Parathyroid adenoma (tissue), 2 donors: ENCODE data around the gene TRH.
A peak's percentile ranks its signal among the peaks of the same experiment; 100 is the strongest.

ENCODE experiments used
- H2AFZ ChIP-seq: fragments of 300-600 bp; sonication (generic); one replicate; pipeline ENCODE4 v1.7.0; 2017; ENCODE audit warnings: antibody characterized with exemption, mild to moderate bottlenecking
- H3K27ac ChIP-seq: fragments of 300-600 bp; sonication (generic); one replicate; pipeline ENCODE4 v1.7.0; 2017
- H3K27me3 ChIP-seq: fragments of 300-600 bp; sonication (generic); one replicate; pipeline ENCODE4 v1.7.0; 2017; ENCODE audit warnings: low read length; ENCODE audit not compliant: control insufficient read depth, insufficient read depth
- H3K36me3 ChIP-seq: fragments of 300-600 bp; sonication (generic); one replicate; pipeline ENCODE4 v1.7.0; 2017; ENCODE audit warnings: low read length; ENCODE audit not compliant: control insufficient read depth, insufficient read depth
- H3K4me1 ChIP-seq: fragments of 300-600 bp; sonication (generic); one replicate; pipeline ENCODE4 v1.7.0; 2017; ENCODE audit warnings: control low read depth
- H3K4me2 ChIP-seq: fragments of 300-600 bp; sonication (generic); one replicate; pipeline ENCODE4 v1.7.0; 2017; ENCODE audit warnings: low read length
- H3K4me3 ChIP-seq: fragments of 300-600 bp; sonication (generic); one replicate; pipeline ENCODE4 v1.7.0; 2017; ENCODE audit warnings: low read depth, low read length
- H3K79me2 ChIP-seq: fragments of 300-600 bp; sonication (generic); one replicate; pipeline ENCODE4 v1.7.0; 2017; ENCODE audit warnings: control low read depth
- H3K9ac ChIP-seq: fragments of 300-600 bp; sonication (generic); one replicate; pipeline ENCODE4 v1.7.0; 2017; ENCODE audit warnings: mild to moderate bottlenecking
- H3K9me3 ChIP-seq: fragments of 300-600 bp; sonication (generic); one replicate; pipeline ENCODE4 v1.7.0; 2017; ENCODE audit warnings: low read length; ENCODE audit not compliant: control insufficient read depth
- CTCF ChIP-seq: fragments of 300-600 bp; sonication (generic); IDR thresholded peaks from one replicate; pipeline ENCODE4 v1.7.0; 2017; ENCODE audit warnings: antibody characterized with exemption, mild to moderate bottlenecking
- donor health status: primary hyperparathyroidism.

Gene TRH

GRCh38 chr3:129974564-129974832 lies at the start of gene TRH:
Gene TRH (plus strand): TSS chr3:129974720. CDS start chr3:129975817, 1,097 bp downstream.
- Histone ChIP-seq H3K27ac (no peak within 1 kb of the TSS), H3K4me1 (no peaks in the 10 kb centered on the region), H3K9me3 (no peaks in the 10 kb centered on the region), H3K9ac (no peak within 1 kb of the TSS), H3K79me2 (no peaks in the 10 kb centered on the region), H3K36me3 (no peaks in the 10 kb centered on the region), H3K4me3 (peak within 1 kb of the TSS; percentile 14), H3K27me3 (peaks cover 10% of the 10 kb centered on the region), H2AFZ (peak within 1 kb of the TSS; percentile 60), H3K4me2 (peak within 1 kb of the TSS; percentile 26)
- no peak for TF ChIP-seq CTCF

GRCh38 chr3:129927072-129927471 lies 47.4 kb upstream of the TRH start:
- Histone ChIP-seq H3K4me1 (no peaks in the 10 kb centered on the region), H3K79me2 (no peaks in the 10 kb centered on the region)
- no peak for TF ChIP-seq CTCF

DNA sequence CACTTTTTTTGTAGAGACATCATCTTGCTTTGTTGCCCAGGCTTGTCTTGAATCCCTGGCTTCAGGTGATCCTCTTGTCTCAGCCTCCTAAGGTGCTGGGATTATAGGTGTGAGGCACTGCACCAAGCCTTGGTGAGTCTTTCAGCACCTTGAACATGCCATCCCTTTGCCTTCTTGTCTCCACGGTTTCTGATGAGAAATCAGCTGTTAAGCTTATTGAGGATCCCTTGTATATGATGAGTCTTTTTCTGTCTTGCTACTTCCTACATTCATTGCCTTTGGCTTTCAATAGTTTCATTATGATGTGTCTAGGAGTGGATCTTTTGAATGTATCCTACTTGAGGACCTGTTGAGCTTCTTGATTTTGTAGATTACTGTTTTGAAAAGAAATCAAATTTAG lies 45.1 kb upstream of the TRH start:
- no peak overlapping the region for H3K4me3 ChIP-seq
- TF ChIP-seq CTCF: no peak
- no peaks in the 10 kb centered on the region for H3K27me3 ChIP-seq
- H3K9ac ChIP-seq: no peak overlapping the region
- no peak overlapping the region for H2AFZ ChIP-seq
- H3K79me2 ChIP-seq: no peaks in the 10 kb centered on the region
- no peaks in the 10 kb centered on the region for H3K4me1 ChIP-seq
- no peak overlapping the region for H3K4me2 ChIP-seq
- no peaks in the 10 kb centered on the region for H3K9me3 ChIP-seq
- no peaks in the 10 kb centered on the region for H3K36me3 ChIP-seq
- H3K27ac ChIP-seq: no peak overlapping the region

More at GRCh38 chr3:129927072-129927471, 47.4 kb upstream of the TRH start:
- no peak overlapping the region for H3K9ac ChIP-seq
- H3K9me3 ChIP-seq: no peaks in the 10 kb centered on the region
- no peak overlapping the region for H3K4me2 ChIP-seq
- H3K4me3 ChIP-seq: no peak overlapping the region
- H3K36me3 ChIP-seq: no peaks in the 10 kb centered on the region
- H3K27ac ChIP-seq: no peak overlapping the region
- H2AFZ ChIP-seq: no peak overlapping the region
- no peaks in the 10 kb centered on the region for H3K27me3 ChIP-seq

DNA sequence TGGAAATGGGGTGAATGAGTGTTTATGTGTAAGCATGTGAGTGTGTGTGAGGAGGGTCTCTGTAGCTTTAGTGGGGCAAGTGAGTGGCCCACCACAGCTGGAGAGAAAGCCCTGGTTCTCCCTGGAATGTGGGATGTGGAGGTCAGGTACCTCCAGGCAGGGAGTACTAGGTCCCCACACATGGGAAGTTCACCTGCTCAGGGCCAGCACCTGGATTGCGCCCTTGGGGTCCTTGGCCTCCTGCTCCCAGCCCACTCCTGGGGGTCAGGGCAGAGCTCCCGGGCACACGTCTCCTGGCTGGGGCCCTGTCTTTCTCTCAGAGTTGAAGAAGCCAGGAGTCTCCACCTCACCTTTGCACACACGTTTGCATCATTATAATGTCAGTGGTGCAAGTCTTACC lies 41.0 kb upstream of the TRH start:
- Histone ChIP-seq H3K36me3 (no peaks in the 10 kb centered on the region), H3K79me2 (no peaks in the 10 kb centered on the region), H3K4me1 (no peaks in the 10 kb centered on the region), H3K4me2 (no peak overlapping the region), H3K27me3 (no peaks in the 10 kb centered on the region), H3K4me3 (no peak overlapping the region), H3K27ac (no peak overlapping the region), H3K9me3 (no peaks in the 10 kb centered on the region), H2AFZ (no peak overlapping the region), H3K9ac (no peak overlapping the region)
- no peak for TF ChIP-seq CTCF

- Histone ChIP-seq H2AFZ (peak overlapping the region; percentile 74), H3K27me3 (no peaks in the 10 kb centered on the region), H3K9ac (no peak overlapping the region), H3K27ac (no peak overlapping the region), H3K4me1 (no peaks in the 10 kb centered on the region), H3K36me3 (no peaks in the 10 kb centered on the region), H3K79me2 (no peaks in the 10 kb centered on the region), H3K4me2 (no peak overlapping the region), H3K4me3 (no peak overlapping the region), H3K9me3 (no peaks in the 10 kb centered on the region)
- peak; percentile 93 for TF ChIP-seq CTCF
Measured at GRCh38 chr3:129934234-129935123, 40.0 kb upstream of the TRH start.
